Upper lobe of left lung (tissue), 4 donors: ENCODE measurements around the gene UACA.

ENCODE experiments used
- EP300 ChIP-seq, 4 donors: sonication (generic); formaldehyde crosslinking; IDR thresholded peaks; one replicate each; pipeline ENCODE4 v1.5.1; 2017; ENCODE audit warnings: antibody characterized with exemption in 4 of 4, control low read depth in 2 of 4
- TF ChIP-seq, protein P1 (sequence below), 6 experiments: fragments of 450-650 bp in 4 of 6; fragments of 200-600 bp in 2 of 6; sonication (generic) in 2 of 6; IDR thresholded peaks; one replicate each; pipeline ENCODE4 v1.5.1; 2016 to 2019; ENCODE audit warnings: antibody characterized with exemption in 6 of 6

DNA sequence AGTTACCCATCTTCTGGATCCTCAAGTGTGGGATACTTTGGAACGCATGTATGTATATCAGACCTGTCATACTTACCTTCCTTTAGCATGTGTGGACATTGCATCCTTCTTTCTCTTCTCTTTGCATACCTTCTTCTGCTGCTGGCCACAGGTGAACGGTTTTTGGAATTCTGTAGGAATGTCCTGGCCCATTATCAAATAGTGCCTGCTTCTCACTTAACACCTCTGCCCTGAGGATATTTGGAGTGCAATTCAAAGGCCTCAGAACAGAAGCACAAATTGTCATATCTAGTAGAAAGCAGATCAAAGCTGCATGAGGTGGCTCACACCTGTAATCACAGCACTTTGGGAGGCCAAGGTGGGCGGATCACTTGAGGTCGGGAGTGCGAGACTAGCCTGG is 34.1 kb upstream of the UACA start:
- TF ChIP-seq, protein P1, sequence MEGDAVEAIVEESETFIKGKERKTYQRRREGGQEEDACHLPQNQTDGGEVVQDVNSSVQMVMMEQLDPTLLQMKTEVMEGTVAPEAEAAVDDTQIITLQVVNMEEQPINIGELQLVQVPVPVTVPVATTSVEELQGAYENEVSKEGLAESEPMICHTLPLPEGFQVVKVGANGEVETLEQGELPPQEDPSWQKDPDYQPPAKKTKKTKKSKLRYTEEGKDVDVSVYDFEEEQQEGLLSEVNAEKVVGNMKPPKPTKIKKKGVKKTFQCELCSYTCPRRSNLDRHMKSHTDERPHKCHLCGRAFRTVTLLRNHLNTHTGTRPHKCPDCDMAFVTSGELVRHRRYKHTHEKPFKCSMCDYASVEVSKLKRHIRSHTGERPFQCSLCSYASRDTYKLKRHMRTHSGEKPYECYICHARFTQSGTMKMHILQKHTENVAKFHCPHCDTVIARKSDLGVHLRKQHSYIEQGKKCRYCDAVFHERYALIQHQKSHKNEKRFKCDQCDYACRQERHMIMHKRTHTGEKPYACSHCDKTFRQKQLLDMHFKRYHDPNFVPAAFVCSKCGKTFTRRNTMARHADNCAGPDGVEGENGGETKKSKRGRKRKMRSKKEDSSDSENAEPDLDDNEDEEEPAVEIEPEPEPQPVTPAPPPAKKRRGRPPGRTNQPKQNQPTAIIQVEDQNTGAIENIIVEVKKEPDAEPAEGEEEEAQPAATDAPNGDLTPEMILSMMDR (IDR thresholded peaks at IDR 0.05), result no peak
- TF ChIP-seq EP300 (IDR thresholded peaks at IDR 0.05), result no peak
